Activated B cell treated with CpG ODN at 0.5 μM for 24 hours (primary cell): ENCODE measurements around the gene CPOX. TPM values are rescaled to one million over a fixed set of nuclear protein-coding genes. Genes with fewer than 3 reads are reported as not detected.

Source experiments
- ATAC-seq: fragments of 200-7000 bp; cut with Tn5 transposase; one replicate; pipeline ENCODE4 v1.10.0; 2021; ENCODE audit warnings: low read depth, mild to moderate bottlenecking, moderate library complexity
- CTCF ChIA-PET: fragments of 350-600 bp; sonication (Branson Sonifier 250); formaldehyde crosslinking; loops from one replicate; lab custom pipeline; 2021; ENCODE audit warnings: antibody characterized with exemption; lab: Charles Lee
- POLR2A ChIA-PET: fragments of 350-600 bp; sonication (Branson Sonifier 250); formaldehyde crosslinking; loops from one replicate; lab custom pipeline; 2021; ENCODE audit warnings: antibody characterized with exemption; lab: Charles Lee
- DNase-seq: peaks from one replicate; pipeline ENCODE4 v3.0.0; 2022
- H3K27ac Mint-ChIP-seq: one replicate; pipeline ENCODE4 v1.8.0; 2020; ENCODE audit warnings: mixed read lengths
- H3K27me3 Mint-ChIP-seq: one replicate; pipeline ENCODE4 v1.8.0; 2021; ENCODE audit warnings: mixed read lengths
- H3K36me3 Mint-ChIP-seq: one replicate; pipeline ENCODE4 v1.8.0; 2021; ENCODE audit warnings: low read depth, mixed read lengths
- H3K4me1 Mint-ChIP-seq: one replicate; pipeline ENCODE4 v1.8.0; 2021; ENCODE audit warnings: mixed read lengths
- H3K4me3 Mint-ChIP-seq: one replicate; pipeline ENCODE4 v1.8.0; 2020; ENCODE audit warnings: mild to moderate bottlenecking, mixed read lengths
- H3K9me3 Mint-ChIP-seq: one replicate; pipeline ENCODE4 v1.8.0; 2020; ENCODE audit warnings: mixed read lengths
- intact Hi-C: fragments of 100-400 bp; cut with micrococcal nuclease; formaldehyde crosslinking; loops from one replicate; pipeline ENCODE4 v1.15.1; 2024
- total RNA-seq: library from RNA; stranded (reverse); gene quantifications from 2 replicates; pipeline ENCODE4 v1.2.3, GENCODE V29; 2022
- TF ChIP-seq, protein P1 (sequence below): fragments of 200-600 bp; IDR thresholded peaks from one replicate; pipeline ENCODE4 v1.8.0; 2022; ENCODE audit warnings: antibody characterized with exemption, mild to moderate bottlenecking

The CPOX gene
- total RNA-seq, 1 donor from 2014 or later = 17.5 TPM

GRCh38 chr3:98588065-98588464 lies 5.3 kb downstream of the CPOX start:
- TF ChIP-seq, protein P1, sequence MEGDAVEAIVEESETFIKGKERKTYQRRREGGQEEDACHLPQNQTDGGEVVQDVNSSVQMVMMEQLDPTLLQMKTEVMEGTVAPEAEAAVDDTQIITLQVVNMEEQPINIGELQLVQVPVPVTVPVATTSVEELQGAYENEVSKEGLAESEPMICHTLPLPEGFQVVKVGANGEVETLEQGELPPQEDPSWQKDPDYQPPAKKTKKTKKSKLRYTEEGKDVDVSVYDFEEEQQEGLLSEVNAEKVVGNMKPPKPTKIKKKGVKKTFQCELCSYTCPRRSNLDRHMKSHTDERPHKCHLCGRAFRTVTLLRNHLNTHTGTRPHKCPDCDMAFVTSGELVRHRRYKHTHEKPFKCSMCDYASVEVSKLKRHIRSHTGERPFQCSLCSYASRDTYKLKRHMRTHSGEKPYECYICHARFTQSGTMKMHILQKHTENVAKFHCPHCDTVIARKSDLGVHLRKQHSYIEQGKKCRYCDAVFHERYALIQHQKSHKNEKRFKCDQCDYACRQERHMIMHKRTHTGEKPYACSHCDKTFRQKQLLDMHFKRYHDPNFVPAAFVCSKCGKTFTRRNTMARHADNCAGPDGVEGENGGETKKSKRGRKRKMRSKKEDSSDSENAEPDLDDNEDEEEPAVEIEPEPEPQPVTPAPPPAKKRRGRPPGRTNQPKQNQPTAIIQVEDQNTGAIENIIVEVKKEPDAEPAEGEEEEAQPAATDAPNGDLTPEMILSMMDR = no peak
- no peak overlapping the region for H3K4me3 Mint-ChIP-seq
- CTCF ChIA-PET = interaction anchor here (1.2 kb wide), 1 partner anchor 10 kb away, joined by 3 read pairs; no protein-coding TSS in a partner anchor
- H3K27ac Mint-ChIP-seq = no peak overlapping the region
- no peaks in the 10 kb centered on the region for H3K27me3 Mint-ChIP-seq
- DNase-seq (no peak), ATAC-seq (no peak)
- POLR2A ChIA-PET = interaction anchor here (1.0 kb wide), 1 partner anchor 65 kb away, joined by 3 read pairs; no protein-coding TSS in a partner anchor
- H3K4me1 Mint-ChIP-seq = peaks cover 20% of the 10 kb centered on the region
- intact Hi-C loops = no loop called here
- no peaks in the 10 kb centered on the region for H3K9me3 Mint-ChIP-seq
- H3K36me3 Mint-ChIP-seq = peaks cover 57% of the 10 kb centered on the region

GRCh38 chr3:98587654-98588053 lies 5.8 kb downstream of the CPOX start:
- POLR2A ChIA-PET = interaction anchor here (1.0 kb wide), 1 partner anchor 64 kb away, joined by 3 read pairs; no protein-coding TSS in a partner anchor
- Mint-ChIP-seq H3K4me3 (no peak overlapping the region), H3K36me3 (peaks cover 61% of the 10 kb centered on the region), H3K27ac (no peak overlapping the region), H3K4me1 (peaks cover 16% of the 10 kb centered on the region), H3K9me3 (no peaks in the 10 kb centered on the region), H3K27me3 (no peaks in the 10 kb centered on the region)
- DNase-seq (no peak), ATAC-seq (no peak)
- CTCF ChIA-PET = interaction anchor here (1.2 kb wide), 1 partner anchor 10 kb away, joined by 3 read pairs; no protein-coding TSS in a partner anchor
- TF ChIP-seq, protein P1 = no peak
- intact Hi-C loops = no loop called here

GRCh38 chr3:98584547-98584946 lies 8.9 kb downstream of the CPOX start:
- ChIA-PET POLR2A (no interaction called here), CTCF (no interaction called here)
- Mint-ChIP-seq H3K27ac (no peak overlapping the region), H3K36me3 (peaks cover 66% of the 10 kb centered on the region), H3K4me3 (no peak overlapping the region), H3K9me3 (no peaks in the 10 kb centered on the region), H3K27me3 (no peaks in the 10 kb centered on the region), H3K4me1 (no peaks in the 10 kb centered on the region)
- ATAC-seq (no peak), DNase-seq (no peak)
- TF ChIP-seq, protein P1 = no peak
- intact Hi-C loops = no loop called here

DNA sequence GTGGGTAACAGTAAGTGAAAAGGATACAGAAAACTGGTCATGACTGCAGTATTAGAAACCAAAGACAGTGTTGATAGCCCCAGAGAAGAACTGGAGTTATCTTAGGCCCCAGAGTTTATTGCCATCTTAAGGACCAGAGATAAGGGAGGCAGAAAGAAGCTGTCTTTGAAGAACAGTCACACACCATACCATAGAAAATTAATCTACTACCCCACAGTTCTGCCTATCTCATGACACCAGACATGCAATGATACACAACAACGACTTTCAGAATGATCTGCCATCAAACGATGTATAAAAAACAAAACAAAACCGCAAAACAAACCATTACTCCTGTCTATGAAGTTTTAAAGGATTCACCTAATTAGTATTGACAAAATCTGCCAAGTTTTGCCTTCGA lies 9.6 kb downstream of the CPOX start:
- Mint-ChIP-seq H3K9me3 (no peaks in the 10 kb centered on the region), H3K36me3 (peaks cover 63% of the 10 kb centered on the region)
- TF ChIP-seq, protein P1 = no peak

DNA sequence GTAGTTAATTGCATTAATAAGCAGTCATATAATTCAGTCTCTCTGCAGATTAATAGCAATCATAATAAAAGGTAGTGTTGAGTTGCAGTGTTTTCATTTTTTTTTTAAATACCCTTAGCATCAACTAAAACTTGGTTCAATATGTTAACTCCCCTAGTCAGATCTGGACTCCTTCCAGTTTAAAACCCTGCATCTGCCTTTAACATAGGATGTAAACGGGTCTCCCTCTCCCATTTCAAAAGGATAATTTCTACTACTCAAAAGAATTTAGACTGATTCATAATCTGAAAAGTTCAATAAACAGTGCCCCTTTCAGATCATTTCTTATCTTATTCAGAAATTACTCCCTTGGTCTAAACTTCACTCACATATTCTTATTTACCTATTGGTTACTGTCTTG lies 11.4 kb downstream of the CPOX start:
- Mint-ChIP-seq H3K4me1 (no peaks in the 10 kb centered on the region), H3K27me3 (no peaks in the 10 kb centered on the region), H3K4me3 (no peak overlapping the region), H3K27ac (no peak overlapping the region), H3K36me3 (peaks cover 70% of the 10 kb centered on the region), H3K9me3 (no peaks in the 10 kb centered on the region)
- ATAC-seq (no peak), DNase-seq (no peak)
- TF ChIP-seq, protein P1 = no peak
- CTCF ChIA-PET = interaction anchor here (1.3 kb wide), 1 partner anchor 19 kb away, joined by 3 read pairs; no protein-coding TSS in a partner anchor
- POLR2A ChIA-PET = no interaction called here
- intact Hi-C loops = no loop called here

More for the DNA sequence above, 9.6 kb downstream of the CPOX start:
- no peaks in the 10 kb centered on the region for H3K4me1 Mint-ChIP-seq
- H3K4me3 Mint-ChIP-seq = no peak overlapping the region
- H3K27ac Mint-ChIP-seq = no peak overlapping the region
- POLR2A ChIA-PET = no interaction called here
- DNase-seq = no peak
- CTCF ChIA-PET = no interaction called here
- intact Hi-C loops = no loop called here
- no peak for ATAC-seq
- no peaks in the 10 kb centered on the region for H3K27me3 Mint-ChIP-seq
